Stimulated activated naive CD4-positive, alpha-beta T cell (primary cell): ENCODE results near the gene KIAA0513.

Experiments used
- DNase-seq, 6 experiments: peaks; one replicate each; lab custom pipeline; 2025; lab: John Stamatoyannopoulos, UW

The KIAA0513 gene

GRCh38 chr16:85089525-85089924, 61.9 kb downstream of the KIAA0513 start:
- no peak for DNase-seq

GRCh38 chr16:85090181-85090580, 62.6 kb downstream of the KIAA0513 start:
- no peak for DNase-seq

- no peak for DNase-seq
Observed at GRCh38 chr16:85090873-85091521, 63.4 kb downstream of the KIAA0513 start.

GRCh38 chr16:85091522-85091910, 63.9 kb downstream of the KIAA0513 start:
- peak in 2 of 6 experiments; percentile 9 to 15 for DNase-seq

- DNase-seq: no peak
Observed at GRCh38 chr16:85092309-85092708, 64.7 kb downstream of the KIAA0513 start.

GRCh38 chr16:85092851-85093250, 65.3 kb downstream of the KIAA0513 start:
- no peak for DNase-seq

GRCh38 chr16:85093705-85094104, 66.1 kb downstream of the KIAA0513 start:
- no peak for DNase-seq

GRCh38 chr16:85094176-85094805, 66.7 kb downstream of the KIAA0513 start:
- no peak for DNase-seq

GRCh38 chr16:85094812-85095211, 67.2 kb downstream of the KIAA0513 start:
- no peak for DNase-seq

- no peak for DNase-seq
Observed at GRCh38 chr16:85096921-85097320, 69.3 kb downstream of the KIAA0513 start.

GRCh38 chr16:85098565-85098964, 71.0 kb downstream of the KIAA0513 start:
- DNase-seq: no peak

GRCh38 chr16:85100265-85100664, 72.7 kb downstream of the KIAA0513 start:
- no peak for DNase-seq

- no peak for DNase-seq
Observed at GRCh38 chr16:85101956-85102630, 74.5 kb downstream of the KIAA0513 start.

- no peak for DNase-seq
Observed at GRCh38 chr16:85103114-85104079, 75.8 kb downstream of the KIAA0513 start.

GRCh38 chr16:85104147-85104546, 76.6 kb downstream of the KIAA0513 start:
- DNase-seq: no peak

- DNase-seq: peak in 3 of 6 experiments; percentile 35 to 55 (median 37)
Observed at GRCh38 chr16:85104821-85105391, 77.3 kb downstream of the KIAA0513 start.

GRCh38 chr16:85105475-85105874, 77.9 kb downstream of the KIAA0513 start:
- DNase-seq: no peak

GRCh38 chr16:85107083-85107482, 79.5 kb downstream of the KIAA0513 start:
- DNase-seq: no peak

- DNase-seq: no peak
Observed at GRCh38 chr16:85107532-85107931, 79.9 kb downstream of the KIAA0513 start.

- no peak for DNase-seq
Observed at GRCh38 chr16:85110105-85110504, 82.5 kb downstream of the KIAA0513 start.

- no peak for DNase-seq
Observed at GRCh38 chr16:85111184-85111583, 83.6 kb downstream of the KIAA0513 start.

- no peak for DNase-seq
Observed at GRCh38 chr16:85112364-85112763, 84.8 kb downstream of the KIAA0513 start, which contains the start of gene CIBAR2. Gene CIBAR2 (minus strand): TSS chr16:85112472. CDS start chr16:85112352, 120 bp downstream.
